Measurements from ENCODE around the gene CDH6.

GRCh38 chr5:31197183-31197582 is 3.7 kb downstream of the CDH6 start:
- no peak for TF ChIP-seq CTCF (IDR thresholded peaks at IDR 0.05)
- TF ChIP-seq POLR2A (IDR thresholded peaks at IDR 0.05) = no peak
